Adipose tissue (tissue), 3 donors: ENCODE data around the gene ATP6AP2. TPM values are rescaled to one million over a fixed set of nuclear protein-coding genes. Genes with fewer than 3 reads are reported as not detected.
"Not testable (repeated sequence)": the region's sequence is repeated elsewhere in the genome, so short reads cannot be mapped to it uniquely, and the experiment has no call there.

Experiments
- H3K27ac ChIP-seq: one replicate; pipeline ENCODE4 v1.5.1; 2013; ENCODE audit warnings: low read depth, low read length
- WGBS, 3 donors: extraction: QIAGEN DNeasy Blood & Tissue Kit; methylation state at CpG; one replicate each; pipeline ENCODE4 v1.1.7; 2013; 5-methylcytosine and 5-hydroxymethylcytosine counted together
- polyA plus RNA-seq, 3 donors: library from polyadenylated mRNA; stranded (reverse); fragments of 200-250 nt; gene quantifications; one replicate each; pipeline ENCODE4 v1.2.3, GENCODE V29; 2013
- donor health status: healthy with polysubstance abuse.
- donor health status: Bipolar disorder and iron deficiency.
- donor health status: healthy.

The ATP6AP2 gene
- polyA plus RNA-seq, 3 donors, result 24.1 to 70.7 (median 45.8) TPM

GRCh38 chrX:40571164-40571563 lies 9.6 kb upstream of the ATP6AP2 start:
- WGBS, 3 donors, result 64 to 74% (median 69%) methylated on average over 5 of the region's 5 CpGs

GRCh38 chrX:40571600-40571999 lies 9.2 kb upstream of the ATP6AP2 start:
- 47 to 65% (median 62%) methylated on average over 3 of the region's 3 CpGs for WGBS, 3 donors

More at GRCh38 chrX:40571164-40571563, 9.6 kb upstream of the ATP6AP2 start:
- H3K27ac ChIP-seq, result not testable (repeated sequence)

GRCh38 chrX:40573763-40574162 lies 7.0 kb upstream of the ATP6AP2 start:
- no peak overlapping the region for H3K27ac ChIP-seq
- 54 to 61% (median 60%) methylated on average over 2 of the region's 2 CpGs for WGBS, 3 donors

More at GRCh38 chrX:40571600-40571999, 9.2 kb upstream of the ATP6AP2 start:
- no peak overlapping the region for H3K27ac ChIP-seq

GRCh38 chrX:40575411-40575810 lies 5.4 kb upstream of the ATP6AP2 start:
- WGBS, 3 donors, result 74 to 82% (median 76%) methylated on average over 2 of the region's 2 CpGs
- H3K27ac ChIP-seq, result not testable (repeated sequence)

DNA sequence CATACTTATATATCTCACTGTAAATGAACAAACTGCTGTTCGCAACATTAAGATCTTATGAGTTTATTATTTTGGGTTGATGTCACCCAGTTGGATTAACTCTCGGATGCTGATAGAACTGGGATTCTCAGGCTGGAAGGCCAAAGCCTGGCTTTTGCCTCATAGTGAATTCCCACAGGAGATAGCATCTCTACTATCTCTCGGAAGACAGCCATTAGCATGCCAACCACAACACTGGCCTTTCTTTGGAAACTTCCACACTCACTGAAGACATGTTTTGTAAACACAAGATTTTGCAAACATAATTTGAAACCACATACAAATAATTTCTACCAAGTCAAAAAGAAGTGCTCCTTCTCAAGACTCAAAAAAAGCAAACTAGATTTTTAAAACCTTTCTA lies 4.5 kb upstream of the ATP6AP2 start:
- H3K27ac ChIP-seq, result no peak overlapping the region
- WGBS, 3 donors, result 76 to 85% (median 80%) methylated on average over 3 of the region's 3 CpGs

GRCh38 chrX:40578039-40578695 lies 2.6 kb upstream of the ATP6AP2 start:
- no peak overlapping the region for H3K27ac ChIP-seq
- WGBS, 3 donors, result 47 to 63% (median 55%) methylated on average over 7 of the region's 7 CpGs

- H3K27ac ChIP-seq, result no peak overlapping the region
- 46 to 68% (median 47%) methylated on average over 3 of the region's 3 CpGs for WGBS, 3 donors
Observed at GRCh38 chrX:40579141-40579540, 1.6 kb upstream of the ATP6AP2 start.

DNA sequence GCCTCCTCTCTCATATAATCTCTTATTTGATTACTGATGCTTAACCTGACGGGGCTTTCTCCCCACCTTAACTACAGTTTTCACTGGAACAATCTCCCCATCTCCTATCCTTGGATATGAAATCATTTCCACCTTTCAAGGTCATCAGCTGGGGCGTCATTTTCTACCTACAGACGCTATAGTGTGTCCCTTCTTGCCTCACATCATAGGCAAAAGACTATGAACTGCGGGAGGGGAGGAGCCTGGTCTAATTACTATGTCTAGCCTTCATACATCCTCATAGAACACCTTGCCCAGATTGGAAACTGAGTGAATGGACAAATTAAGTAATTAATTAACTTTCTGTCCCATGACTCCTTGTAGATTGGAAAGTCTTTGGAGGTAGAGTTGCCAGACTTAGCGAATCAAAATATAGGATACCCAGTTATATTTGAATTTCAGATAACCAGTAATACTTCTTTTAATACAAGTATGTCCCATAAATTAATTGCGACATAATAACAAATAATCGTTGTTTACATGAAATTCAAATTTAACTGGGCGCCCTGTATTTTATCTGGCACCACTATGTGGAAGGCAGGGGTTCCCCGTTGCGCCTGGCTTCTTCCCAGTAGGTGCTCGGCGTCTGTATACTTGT lies 752 bp upstream of the ATP6AP2 start:
- WGBS, 3 donors, result 4 to 26% (median 12%) methylated on average over 12 of the region's 12 CpGs
- H3K27ac ChIP-seq, result no peak overlapping the region

- 1 to 17% (median 3%) methylated on average over 8 to 15 of the region's 15 CpGs for WGBS, 3 donors
- H3K27ac ChIP-seq, result peak overlapping the region; percentile 44
Observed at GRCh38 chrX:40581336-40581920, 658 bp downstream of the ATP6AP2 start.

- not testable (repeated sequence) for H3K27ac ChIP-seq
- 86 to 94% (median 91%) methylated on average over 13 of the region's 13 CpGs for WGBS, 3 donors
Observed at GRCh38 chrX:40582178-40582577, 1.4 kb downstream of the ATP6AP2 start.

GRCh38 chrX:40582811-40583210 lies 2.0 kb downstream of the ATP6AP2 start:
- H3K27ac ChIP-seq, result no peak overlapping the region
- WGBS, 3 donors, result 79 to 88% (median 84%) methylated on average over 2 of the region's 2 CpGs

DNA sequence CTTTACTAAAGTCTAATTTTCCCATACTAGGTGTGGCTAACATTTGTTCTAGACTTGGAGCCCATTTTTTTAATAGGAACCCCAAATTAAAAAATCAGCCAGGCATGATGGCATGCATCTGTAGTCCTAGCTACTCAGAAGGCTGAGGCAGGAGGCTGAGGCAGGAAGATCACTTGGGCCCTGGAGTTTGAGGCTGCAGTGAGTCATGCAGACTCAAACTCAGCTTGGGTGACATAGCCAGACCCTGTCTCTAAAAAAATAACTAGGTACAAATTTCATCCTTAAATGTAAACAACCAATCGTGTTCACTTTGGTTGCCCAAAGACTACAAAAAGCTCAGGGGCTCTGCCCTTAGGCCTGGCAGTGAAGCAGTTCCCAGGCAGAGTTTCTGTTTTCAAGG lies 6.9 kb downstream of the ATP6AP2 start:
- not testable (repeated sequence) for H3K27ac ChIP-seq
- WGBS, 3 donors, result 67 to 77% (median 74%) methylated on average over 1 of the region's 1 CpG

GRCh38 chrX:40589616-40590321 lies 9.0 kb downstream of the ATP6AP2 start:
- 88 to 94% (median 92%) methylated on average over 6 of the region's 6 CpGs for WGBS, 3 donors
- not testable (repeated sequence) for H3K27ac ChIP-seq

DNA sequence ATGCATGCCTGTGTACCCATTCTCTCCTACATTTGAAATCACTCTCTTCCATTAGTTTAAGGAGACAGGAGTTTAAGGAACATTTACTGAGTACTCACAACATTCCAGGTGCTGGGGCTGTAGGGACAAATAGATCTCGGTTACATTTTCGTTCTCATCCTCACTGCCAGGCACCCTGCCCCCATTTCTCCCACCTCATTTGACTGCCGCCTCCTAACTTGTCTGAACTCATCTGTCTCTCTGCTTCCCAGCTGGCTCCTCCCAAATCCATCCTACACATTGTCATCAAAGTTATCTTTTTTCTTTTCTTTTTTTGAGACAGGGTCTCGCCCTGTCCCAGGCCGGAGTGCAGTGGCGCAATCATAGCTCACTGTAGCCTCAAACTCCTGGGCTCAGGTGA lies 22.7 kb downstream of the ATP6AP2 start:
- 86 to 98% (median 95%) methylated on average over 6 of the region's 6 CpGs for WGBS, 3 donors
- H3K27ac ChIP-seq, result no peak overlapping the region

GRCh38 chrX:40607381-40607780 lies 26.6 kb downstream of the ATP6AP2 start:
- H3K27ac ChIP-seq, result no peak overlapping the region
- whole genome bisulfite sequencing, 3 donors, result 80 to 85% (median 84%) methylated on average over 3 of the region's 3 CpGs

GRCh38 chrX:40612511-40612910 lies 31.7 kb downstream of the ATP6AP2 start:
- no peak overlapping the region for H3K27ac ChIP-seq
- WGBS, 3 donors, result 54 to 64% (median 57%) methylated on average over 4 of the region's 4 CpGs

DNA sequence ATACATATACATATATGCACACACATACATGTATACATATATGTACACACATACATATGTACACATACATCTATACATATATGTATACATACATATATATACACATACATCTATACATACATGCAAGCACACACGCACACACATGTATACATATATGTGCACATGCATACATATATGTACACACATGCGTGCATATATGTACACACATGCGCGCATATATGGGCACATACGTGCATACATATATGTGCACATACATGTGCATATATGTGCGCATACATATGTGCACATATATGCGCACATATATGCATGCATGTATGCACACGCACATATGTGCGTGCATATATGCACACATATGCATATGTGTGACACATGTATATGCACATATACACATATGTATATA lies 35.2 kb downstream of the ATP6AP2 start:
- H3K27ac ChIP-seq, result no peak overlapping the region
- WGBS, 3 donors, result 79 to 81% (median 80%) methylated on average over 9 of the region's 9 CpGs

DNA sequence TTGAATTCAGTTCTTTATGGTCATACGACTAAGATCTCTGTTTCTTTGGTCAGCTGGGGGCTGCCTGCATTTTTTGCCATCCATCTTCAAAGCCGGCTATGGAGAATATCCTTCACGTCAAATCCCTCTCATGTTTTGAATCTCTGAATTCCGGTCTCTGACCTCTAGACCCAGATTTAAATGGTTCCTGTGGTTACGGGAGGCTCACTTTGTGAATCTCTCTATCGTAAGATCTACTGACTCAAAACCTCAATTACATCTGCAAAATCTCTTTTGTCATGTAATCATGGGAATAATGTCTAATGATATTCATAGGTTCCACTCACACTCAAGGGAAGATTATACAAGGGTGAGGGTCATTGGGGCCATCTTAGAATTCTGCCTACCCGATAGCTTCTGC lies 36.8 kb downstream of the ATP6AP2 start:
- H3K27ac ChIP-seq, result no peak overlapping the region
- 77 to 80% (median 78%) methylated on average over 7 of the region's 7 CpGs for WGBS, 3 donors

GRCh38 chrX:40622479-40623138 lies 41.8 kb downstream of the ATP6AP2 start:
- WGBS, 3 donors, result 76 to 82% (median 81%) methylated on average over 16 to 18 of the region's 18 CpGs

More at GRCh38 chrX:40622479-40623138, 41.8 kb downstream of the ATP6AP2 start:
- H3K27ac ChIP-seq, result no peak overlapping the region
